ENCODE data around the gene MKNK2.
"Not testable (repeated sequence)": the region's sequence is repeated elsewhere in the genome, so short reads cannot be mapped to it uniquely, and the experiment has no call there.

MKNK2 gene

DNA sequence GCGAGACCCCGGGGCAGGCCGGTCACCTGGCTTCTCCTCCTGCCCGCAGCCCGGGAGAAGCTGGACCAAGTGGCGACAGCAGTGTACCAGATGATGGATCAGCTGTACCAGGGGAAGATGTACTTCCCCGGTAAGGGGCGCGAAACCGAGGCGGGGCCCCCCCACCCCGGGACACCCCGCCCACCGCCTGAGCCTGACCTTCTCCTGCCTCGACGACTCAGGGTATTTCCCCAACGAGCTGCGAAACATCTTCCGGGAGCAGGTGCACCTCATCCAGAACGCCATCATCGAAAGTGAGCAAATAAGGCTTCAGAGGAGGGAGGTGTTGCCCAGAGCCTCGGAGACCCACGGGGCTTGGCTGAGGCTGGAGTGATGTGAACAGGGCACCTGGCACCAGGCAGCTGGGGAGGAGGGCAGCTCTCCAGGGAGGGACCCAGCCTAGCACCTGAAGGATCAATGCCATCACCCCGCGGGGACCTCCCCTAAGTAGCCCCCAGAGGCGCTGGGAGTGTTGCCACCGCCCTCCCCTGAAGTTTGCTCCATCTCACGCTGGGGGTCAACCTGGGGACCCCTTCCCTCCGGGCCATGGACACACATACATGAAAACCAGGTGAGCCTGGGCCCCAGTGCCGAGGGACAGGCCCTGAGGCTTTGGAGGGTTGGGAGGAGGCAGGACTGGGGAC is 46.3 kb upstream of the MKNK2 start:
- Histone ChIP-seq H2BK15ac (replicated peaks; ENCODE audit: low read depth) (no peak overlapping the region), H3K27me3 (ENCODE audit: insufficient read depth, low read length, poor library complexity) (no peaks in the 10 kb centered on the region), H3K4me3 (ENCODE audit: low read length) (no peak overlapping the region), H2BK5ac (ENCODE audit: low read length) (no peak overlapping the region), H3K56ac (ENCODE audit: low read length) (peak overlapping the region; percentile 67), H3K27ac (ENCODE audit: low read depth, low read length) (no peak overlapping the region), H3K4me1 (ENCODE audit: control insufficient read depth, low read depth, low read length) (no peaks in the 10 kb centered on the region), H3K79me1 (ENCODE audit: low read length) (peaks cover 2% of the 10 kb centered on the region), H3K36me3 (ENCODE audit: control insufficient read depth, insufficient read depth, low read length) (peaks cover 10% of the 10 kb centered on the region), H4K8ac (ENCODE audit: low read depth, low read length) (no peak overlapping the region), H3K23ac (ENCODE audit: low read length) (no peak overlapping the region), H3K79me2 (ENCODE audit: control insufficient read depth, insufficient read depth, low read length) (no peaks in the 10 kb centered on the region), H2BK120ac (ENCODE audit: low read depth, low read length) (no peak overlapping the region), H3K9ac (ENCODE audit: low read length) (peak overlapping the region; percentile 58), H2AK5ac (ENCODE audit: low read length) (no peak overlapping the region), H3K4ac (ENCODE audit: low read depth, low read length) (no peak overlapping the region), H3K18ac (ENCODE audit: low read length) (no peak overlapping the region), H4K5ac (ENCODE audit: low read length) (no peak overlapping the region), H3K4me2 (ENCODE audit: low read length) (peak overlapping the region; percentile 66)
- no CpG with 5 or more reads among the region's 30 CpGs for WGBS (ENCODE audit: extremely low coverage, insufficient coverage, low lambda C conversion rate)
- DNase-seq: no peak

DNA sequence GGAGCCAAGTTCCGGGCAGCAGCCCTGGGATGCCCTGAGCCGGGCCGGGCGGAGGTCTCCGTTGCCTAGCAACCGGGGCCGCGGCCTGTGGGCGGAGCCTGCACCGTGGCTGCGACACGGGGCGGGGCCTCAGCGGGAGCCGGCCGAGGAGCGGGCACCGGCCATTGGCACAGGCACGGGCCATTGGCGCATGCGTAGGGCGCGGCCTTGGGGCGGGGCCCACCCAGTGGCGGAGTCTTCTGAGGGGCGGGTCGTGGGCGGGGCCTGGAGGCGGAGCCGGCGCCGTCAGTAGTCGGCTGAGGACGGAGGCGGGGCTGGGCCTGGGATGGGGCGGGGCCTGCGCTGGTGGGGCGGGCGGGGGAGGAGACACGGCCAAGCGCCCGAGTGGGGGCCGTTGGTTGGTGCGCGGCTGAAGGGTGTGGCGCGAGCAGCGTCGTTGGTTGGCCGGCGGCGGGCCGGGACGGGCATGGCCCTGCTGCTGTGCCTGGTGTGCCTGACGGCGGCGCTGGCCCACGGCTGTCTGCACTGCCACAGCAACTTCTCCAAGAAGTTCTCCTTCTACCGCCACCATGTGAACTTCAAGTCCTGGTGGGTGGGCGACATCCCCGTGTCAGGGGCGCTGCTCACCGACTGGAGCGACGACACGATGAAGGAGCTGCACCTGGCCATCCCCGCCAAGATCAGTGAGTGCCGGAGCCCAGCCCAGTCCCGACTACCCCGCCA is 45.6 kb upstream of the MKNK2 start, which contains the start of gene IZUMO4:
TSS of gene IZUMO4 (plus strand) at position 436 of the 723 bp plus-strand sequence. CDS start at position 467, 31 bp downstream.
- no CpG with 5 or more reads among the region's 70 CpGs for WGBS (ENCODE audit: extremely low coverage, insufficient coverage, low lambda C conversion rate)
- H3K79me2 ChIP-seq (ENCODE audit: control insufficient read depth, insufficient read depth, low read length): no peaks in the 10 kb centered on the region

DNA sequence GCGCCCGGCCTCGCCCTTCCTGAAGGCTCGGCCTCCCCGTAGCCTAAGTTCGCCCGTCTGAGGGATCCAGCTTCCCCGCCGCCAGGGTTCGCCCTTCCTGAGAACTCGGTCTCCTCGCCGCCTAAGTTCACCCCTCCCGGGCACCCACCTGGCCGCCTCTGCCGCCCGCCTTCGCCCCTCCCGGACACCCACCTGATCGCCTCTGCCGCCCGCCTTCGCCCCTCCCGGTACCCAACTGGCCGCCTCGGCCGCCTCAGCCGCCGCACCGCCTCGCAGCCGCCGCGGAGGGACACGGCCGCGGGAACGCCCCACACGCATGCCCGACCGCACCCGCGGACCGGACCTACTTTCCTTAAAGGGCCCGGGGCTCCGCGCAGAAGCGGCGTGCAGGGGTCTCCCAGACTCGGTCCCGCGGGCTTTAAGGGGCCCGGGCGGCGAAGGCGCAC is 45.0 kb upstream of the MKNK2 start, which contains the start of gene MOB3A:
TSS of gene MOB3A (minus strand) at position 293 of the 446 bp plus-strand sequence. CDS start 17,766 bp downstream, outside the sequence.
- no CpG with 5 or more reads among the region's 56 CpGs for WGBS (ENCODE audit: extremely low coverage, insufficient coverage, low lambda C conversion rate)
- H3K4me1 ChIP-seq (ENCODE audit: control insufficient read depth, low read depth, low read length): no peaks in the 10 kb centered on the region
- peaks cover 2% of the 10 kb centered on the region for H3K79me1 ChIP-seq (ENCODE audit: low read length)

More for the DNA sequence above, 45.6 kb upstream of the MKNK2 start, which contains the start of gene IZUMO4:
- H3K4me3 ChIP-seq (ENCODE audit: low read length): peak within 1 kb of the TSS; percentile 56
- H3K36me3 ChIP-seq (ENCODE audit: control insufficient read depth, insufficient read depth, low read length): peaks cover 5% of the 10 kb centered on the region
- H3K56ac ChIP-seq (ENCODE audit: low read length): peak within 1 kb of the TSS; percentile 85
- no peak within 1 kb of the TSS for H3K18ac ChIP-seq (ENCODE audit: low read length)
- H2BK15ac ChIP-seq (replicated peaks; ENCODE audit: low read depth): no peak within 1 kb of the TSS
- H3K23ac ChIP-seq (ENCODE audit: low read length): no peak within 1 kb of the TSS
- peak within 1 kb of the TSS; percentile 66 for H3K9ac ChIP-seq (ENCODE audit: low read length)
- peak within 1 kb of the TSS; percentile 90 for H3K27ac ChIP-seq (ENCODE audit: low read depth, low read length)
- DNase-seq: peak; percentile 97
- no peaks in the 10 kb centered on the region for H3K4me1 ChIP-seq (ENCODE audit: control insufficient read depth, low read depth, low read length)
- peak within 1 kb of the TSS; percentile 66 for H3K4me2 ChIP-seq (ENCODE audit: low read length)
- no peak within 1 kb of the TSS for H2BK120ac ChIP-seq (ENCODE audit: low read depth, low read length)
- no peak within 1 kb of the TSS for H3K4ac ChIP-seq (ENCODE audit: low read depth, low read length)
- no peaks in the 10 kb centered on the region for H3K27me3 ChIP-seq (ENCODE audit: insufficient read depth, low read length, poor library complexity)
- no peak within 1 kb of the TSS for H2AK5ac ChIP-seq (ENCODE audit: low read length)
- no peak within 1 kb of the TSS for H4K8ac ChIP-seq (ENCODE audit: low read depth, low read length)
- H4K5ac ChIP-seq (ENCODE audit: low read length): no peak within 1 kb of the TSS
- peaks cover 2% of the 10 kb centered on the region for H3K79me1 ChIP-seq (ENCODE audit: low read length)
- no peak within 1 kb of the TSS for H2BK5ac ChIP-seq (ENCODE audit: low read length)

GRCh38 chr19:2091926-2092525 is 41.0 kb upstream of the MKNK2 start:
- not testable (repeated sequence) for H2BK5ac ChIP-seq (ENCODE audit: low read length); H3K23ac ChIP-seq (ENCODE audit: low read length); H4K8ac ChIP-seq (ENCODE audit: low read depth, low read length); H3K4me3 ChIP-seq (ENCODE audit: low read length); H3K56ac ChIP-seq (ENCODE audit: low read length); H2BK120ac ChIP-seq (ENCODE audit: low read depth, low read length); H3K79me2 ChIP-seq (ENCODE audit: control insufficient read depth, insufficient read depth, low read length); H3K27ac ChIP-seq (ENCODE audit: low read depth, low read length); H3K4ac ChIP-seq (ENCODE audit: low read depth, low read length); H3K4me1 ChIP-seq (ENCODE audit: control insufficient read depth, low read depth, low read length); H3K9ac ChIP-seq (ENCODE audit: low read length); H2AK5ac ChIP-seq (ENCODE audit: low read length); H4K5ac ChIP-seq (ENCODE audit: low read length); DNase-seq; H3K18ac ChIP-seq (ENCODE audit: low read length); H2BK15ac ChIP-seq (replicated peaks; ENCODE audit: low read depth); H3K79me1 ChIP-seq (ENCODE audit: low read length); H3K4me2 ChIP-seq (ENCODE audit: low read length); H3K36me3 ChIP-seq (ENCODE audit: control insufficient read depth, insufficient read depth, low read length); H3K27me3 ChIP-seq (ENCODE audit: insufficient read depth, low read length, poor library complexity)
- no CpG with 5 or more reads among the region's 13 CpGs for WGBS (ENCODE audit: extremely low coverage, insufficient coverage, low lambda C conversion rate)

More for the DNA sequence above, 45.0 kb upstream of the MKNK2 start, which contains the start of gene MOB3A:
- Histone ChIP-seq H4K5ac (ENCODE audit: low read length) (no peak within 1 kb of the TSS), H3K4me3 (ENCODE audit: low read length) (peak within 1 kb of the TSS; percentile 56), H3K79me2 (ENCODE audit: control insufficient read depth, insufficient read depth, low read length) (no peaks in the 10 kb centered on the region), H3K4ac (ENCODE audit: low read depth, low read length) (no peak within 1 kb of the TSS), H3K23ac (ENCODE audit: low read length) (no peak within 1 kb of the TSS), H3K9ac (ENCODE audit: low read length) (peak within 1 kb of the TSS; percentile 66), H3K27me3 (ENCODE audit: insufficient read depth, low read length, poor library complexity) (no peaks in the 10 kb centered on the region), H4K8ac (ENCODE audit: low read depth, low read length) (no peak within 1 kb of the TSS), H3K56ac (ENCODE audit: low read length) (peak within 1 kb of the TSS; percentile 85), H3K18ac (ENCODE audit: low read length) (no peak within 1 kb of the TSS), H2BK15ac (replicated peaks; ENCODE audit: low read depth) (no peak within 1 kb of the TSS), H3K36me3 (ENCODE audit: control insufficient read depth, insufficient read depth, low read length) (peaks cover 2% of the 10 kb centered on the region), H2BK5ac (ENCODE audit: low read length) (no peak within 1 kb of the TSS), H3K4me2 (ENCODE audit: low read length) (peak within 1 kb of the TSS; percentile 66), H2AK5ac (ENCODE audit: low read length) (no peak within 1 kb of the TSS), H3K27ac (ENCODE audit: low read depth, low read length) (peak within 1 kb of the TSS; percentile 90), H2BK120ac (ENCODE audit: low read depth, low read length) (no peak within 1 kb of the TSS)
- no peak for DNase-seq

GRCh38 chr19:2089727-2090053 is 38.6 kb upstream of the MKNK2 start:
- Histone ChIP-seq H3K27ac (ENCODE audit: low read depth, low read length) (no peak overlapping the region), H2BK120ac (ENCODE audit: low read depth, low read length) (no peak overlapping the region), H3K9ac (ENCODE audit: low read length) (no peak overlapping the region), H3K4me2 (ENCODE audit: low read length) (no peak overlapping the region), H3K4me1 (ENCODE audit: control insufficient read depth, low read depth, low read length) (peaks cover 5% of the 10 kb centered on the region), H3K18ac (ENCODE audit: low read length) (no peak overlapping the region), H3K79me1 (ENCODE audit: low read length) (peaks cover 2% of the 10 kb centered on the region), H3K23ac (ENCODE audit: low read length) (peak overlapping the region; percentile 94), H3K36me3 (ENCODE audit: control insufficient read depth, insufficient read depth, low read length) (no peaks in the 10 kb centered on the region), H3K4ac (ENCODE audit: low read depth, low read length) (no peak overlapping the region), H2BK5ac (ENCODE audit: low read length) (no peak overlapping the region), H2AK5ac (ENCODE audit: low read length) (no peak overlapping the region), H3K4me3 (ENCODE audit: low read length) (no peak overlapping the region), H3K56ac (ENCODE audit: low read length) (no peak overlapping the region), H2BK15ac (replicated peaks; ENCODE audit: low read depth) (no peak overlapping the region), H3K27me3 (ENCODE audit: insufficient read depth, low read length, poor library complexity) (no peaks in the 10 kb centered on the region), H4K5ac (ENCODE audit: low read length) (no peak overlapping the region), H3K79me2 (ENCODE audit: control insufficient read depth, insufficient read depth, low read length) (no peaks in the 10 kb centered on the region), H4K8ac (ENCODE audit: low read depth, low read length) (no peak overlapping the region)
- no CpG with 5 or more reads among the region's 2 CpGs for WGBS (ENCODE audit: extremely low coverage, insufficient coverage, low lambda C conversion rate)
- DNase-seq: no peak
